Measurements from ENCODE around the gene OR52E5. TPM values are rescaled to one million over a fixed set of nuclear protein-coding genes. Genes with fewer than 3 reads are reported as not detected.

Gene OR52E5
- total RNA-seq, 1 experiment from 2014 or later, result not detected

DNA sequence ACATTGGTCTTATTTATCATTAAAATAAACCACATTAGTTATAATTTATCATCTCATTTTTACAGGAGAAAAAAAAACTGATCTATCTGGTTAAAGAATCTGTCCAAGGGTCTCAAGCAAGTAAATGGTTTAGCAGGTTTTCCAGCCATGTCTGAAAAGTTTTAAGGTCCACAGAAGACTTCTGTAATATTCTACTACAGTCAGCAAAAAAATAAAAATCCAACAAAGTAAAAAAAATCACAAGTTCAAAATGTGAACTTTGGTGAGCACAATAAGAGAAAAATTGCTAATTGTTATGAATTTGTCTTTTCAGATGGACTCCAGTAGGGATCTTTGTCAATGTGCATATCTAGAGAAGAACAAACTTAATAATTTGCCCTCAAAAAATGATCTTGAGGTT lies 11.3 kb upstream of the OR52E5 start:
- ChIA-PET RAD21 (ENCODE audit: low non-redundant PET in 1 of 2, low total read pairs in 2 of 2, uncharacterized antibody in 2 of 2, unreplicated experiment in 2 of 2) (no interaction called here), CTCF (interaction anchor here (1.3 to 1.6 kb wide), 2 partner anchors 9 to 14 kb away, joined by 5 to 10 read pairs; no protein-coding TSS in a partner anchor), POLR2A (no interaction called here)
- H3K79me2 ChIP-seq (ENCODE audit: insufficient read depth, low read length), result no peaks in the 10 kb centered on the region
- no peak overlapping the region for H3K4me3 ChIP-seq (replicated peaks in 1 of 2; ENCODE audit: low read depth in 1 of 2, low read length in 2 of 2)
- intact Hi-C loops (cut with micrococcal nuclease), result no loop called here
- no peak overlapping the region for H2AFZ ChIP-seq (ENCODE audit: low read depth, low read length, poor library complexity, severe bottlenecking)
- no peak overlapping the region for H3K4me2 ChIP-seq (ENCODE audit: low read length)
- ATAC-seq, result no peak
- no peaks in the 10 kb centered on the region for H3K4me1 ChIP-seq (ENCODE audit: control insufficient read depth in 1 of 2, insufficient read depth in 2 of 2, low read length in 2 of 2)
- BruUV-seq (replicated peaks), result no TSS peak
- H3K27ac ChIP-seq (ENCODE audit: low read depth, low read length), result no peak overlapping the region
- H3K36me3 ChIP-seq (ENCODE audit: control insufficient read depth in 1 of 2, insufficient read depth in 2 of 2, low read length in 2 of 2), result no peaks in the 10 kb centered on the region
- H3K9me2 ChIP-seq (ENCODE audit: insufficient read depth), result no peaks in the 10 kb centered on the region
- H3K27me3 ChIP-seq (ENCODE audit: insufficient read depth, low read length), result peaks cover 65% of the 10 kb centered on the region
- no peak for TF ChIP-seq ZBTB33 (IDR thresholded peaks at IDR 0.05; ENCODE audit: extremely low read depth, insufficient replicate concordance, low read length)
- TF ChIP-seq EGR1 (IDR thresholded peaks at IDR 0.05; ENCODE audit: low read depth), result no peak
- TF ChIP-seq SRF (IDR thresholded peaks at IDR 0.05; ENCODE audit: low read depth), result no peak
- TF ChIP-seq, protein P1, sequence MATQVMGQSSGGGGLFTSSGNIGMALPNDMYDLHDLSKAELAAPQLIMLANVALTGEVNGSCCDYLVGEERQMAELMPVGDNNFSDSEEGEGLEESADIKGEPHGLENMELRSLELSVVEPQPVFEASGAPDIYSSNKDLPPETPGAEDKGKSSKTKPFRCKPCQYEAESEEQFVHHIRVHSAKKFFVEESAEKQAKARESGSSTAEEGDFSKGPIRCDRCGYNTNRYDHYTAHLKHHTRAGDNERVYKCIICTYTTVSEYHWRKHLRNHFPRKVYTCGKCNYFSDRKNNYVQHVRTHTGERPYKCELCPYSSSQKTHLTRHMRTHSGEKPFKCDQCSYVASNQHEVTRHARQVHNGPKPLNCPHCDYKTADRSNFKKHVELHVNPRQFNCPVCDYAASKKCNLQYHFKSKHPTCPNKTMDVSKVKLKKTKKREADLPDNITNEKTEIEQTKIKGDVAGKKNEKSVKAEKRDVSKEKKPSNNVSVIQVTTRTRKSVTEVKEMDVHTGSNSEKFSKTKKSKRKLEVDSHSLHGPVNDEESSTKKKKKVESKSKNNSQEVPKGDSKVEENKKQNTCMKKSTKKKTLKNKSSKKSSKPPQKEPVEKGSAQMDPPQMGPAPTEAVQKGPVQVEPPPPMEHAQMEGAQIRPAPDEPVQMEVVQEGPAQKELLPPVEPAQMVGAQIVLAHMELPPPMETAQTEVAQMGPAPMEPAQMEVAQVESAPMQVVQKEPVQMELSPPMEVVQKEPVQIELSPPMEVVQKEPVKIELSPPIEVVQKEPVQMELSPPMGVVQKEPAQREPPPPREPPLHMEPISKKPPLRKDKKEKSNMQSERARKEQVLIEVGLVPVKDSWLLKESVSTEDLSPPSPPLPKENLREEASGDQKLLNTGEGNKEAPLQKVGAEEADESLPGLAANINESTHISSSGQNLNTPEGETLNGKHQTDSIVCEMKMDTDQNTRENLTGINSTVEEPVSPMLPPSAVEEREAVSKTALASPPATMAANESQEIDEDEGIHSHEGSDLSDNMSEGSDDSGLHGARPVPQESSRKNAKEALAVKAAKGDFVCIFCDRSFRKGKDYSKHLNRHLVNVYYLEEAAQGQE (IDR thresholded peaks at IDR 0.05; ENCODE audit: low read depth), result no peak
- TF ChIP-seq TCF7L2 (IDR thresholded peaks at IDR 0.05; ENCODE audit: borderline replicate concordance, extremely low read depth, insufficient read depth, insufficient read length), result no peak
- no peak for TF ChIP-seq SIN3A (IDR thresholded peaks at IDR 0.05; ENCODE audit: low read depth)
- no peak for TF ChIP-seq CEBPB (IDR thresholded peaks at IDR 0.05; ENCODE audit: low read depth)
- no peak for TF ChIP-seq JUND (IDR thresholded peaks at IDR 0.05)
- no peak for TF ChIP-seq POLR2A (IDR thresholded peaks at IDR 0.05; ENCODE audit: borderline replicate concordance, extremely low read depth, insufficient read depth, insufficient read length)
- H3K9me3 ChIP-seq (ENCODE audit: control insufficient read depth in 1 of 2, insufficient read depth in 1 of 2, low read depth in 1 of 2, low read length in 2 of 2), result no peaks in the 10 kb centered on the region
- DNase-seq (ENCODE audit: low read depth, low spot score), result no peak
- H3K9ac ChIP-seq (ENCODE audit: low read length), result no peak overlapping the region
- no peaks in the 10 kb centered on the region for H4K20me1 ChIP-seq (ENCODE audit: insufficient read depth)

All from HCT116 (cell line).